ENCODE measurements around the gene ZFPM1. TPM values are rescaled to one million over a fixed set of nuclear protein-coding genes. Genes with fewer than 3 reads are reported as not detected.

ZFPM1 gene
- total RNA-seq, 4 donors from 2014 or later: 0.40 to 1.4 (median 0.59) TPM

- ATAC-seq: no peak
- 0% methylated on average over 1 of the region's 68 CpGs; no CpG with 5 or more reads in 1 of the 2 donors for WGBS, 2 donors (ENCODE audit: low coverage in 1 of 2)
Measured at GRCh38 chr16:88455610-88456355, 2.7 kb downstream of the ZFPM1 start.

GRCh38 chr16:88456356-88457292 lies 3.5 kb downstream of the ZFPM1 start:
- H3K4me3 ChIP-seq: peak overlapping the region in 1 of 2 donors; percentile 61
- no peak for ATAC-seq
- no peaks in the 10 kb centered on the region for H3K9me3 ChIP-seq
- TF ChIP-seq POLR2AphosphoS5 (IDR thresholded peaks at IDR 0.05) (no peak), EP300 (IDR thresholded peaks at IDR 0.05) (no peak), POLR2A (IDR thresholded peaks at IDR 0.05) (no peak)
- TF ChIP-seq, protein P1, sequence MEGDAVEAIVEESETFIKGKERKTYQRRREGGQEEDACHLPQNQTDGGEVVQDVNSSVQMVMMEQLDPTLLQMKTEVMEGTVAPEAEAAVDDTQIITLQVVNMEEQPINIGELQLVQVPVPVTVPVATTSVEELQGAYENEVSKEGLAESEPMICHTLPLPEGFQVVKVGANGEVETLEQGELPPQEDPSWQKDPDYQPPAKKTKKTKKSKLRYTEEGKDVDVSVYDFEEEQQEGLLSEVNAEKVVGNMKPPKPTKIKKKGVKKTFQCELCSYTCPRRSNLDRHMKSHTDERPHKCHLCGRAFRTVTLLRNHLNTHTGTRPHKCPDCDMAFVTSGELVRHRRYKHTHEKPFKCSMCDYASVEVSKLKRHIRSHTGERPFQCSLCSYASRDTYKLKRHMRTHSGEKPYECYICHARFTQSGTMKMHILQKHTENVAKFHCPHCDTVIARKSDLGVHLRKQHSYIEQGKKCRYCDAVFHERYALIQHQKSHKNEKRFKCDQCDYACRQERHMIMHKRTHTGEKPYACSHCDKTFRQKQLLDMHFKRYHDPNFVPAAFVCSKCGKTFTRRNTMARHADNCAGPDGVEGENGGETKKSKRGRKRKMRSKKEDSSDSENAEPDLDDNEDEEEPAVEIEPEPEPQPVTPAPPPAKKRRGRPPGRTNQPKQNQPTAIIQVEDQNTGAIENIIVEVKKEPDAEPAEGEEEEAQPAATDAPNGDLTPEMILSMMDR (IDR thresholded peaks at IDR 0.05): no peak
- H3K36me3 ChIP-seq: no peaks in the 10 kb centered on the region
- peaks cover 75% of the 10 kb centered on the region for H3K27me3 ChIP-seq
- H3K27ac ChIP-seq: no peak overlapping the region
- 88% methylated on average over 4 of the region's 14 CpGs; no CpG with 5 or more reads in 1 of the 2 donors for WGBS, 2 donors (ENCODE audit: low coverage in 1 of 2)
- H3K4me1 ChIP-seq: peaks cover 0 to 44% (median 29%) of the 10 kb centered on the region in 3 donors

More at GRCh38 chr16:88455610-88456355, 2.7 kb downstream of the ZFPM1 start:
- peaks cover 0 to 43% (median 29%) of the 10 kb centered on the region in 3 donors for H3K4me1 ChIP-seq
- H3K4me3 ChIP-seq: peak overlapping the region; percentile 25 to 61
- TF ChIP-seq EP300 (IDR thresholded peaks at IDR 0.05) (no peak), POLR2AphosphoS5 (IDR thresholded peaks at IDR 0.05) (no peak), POLR2A (IDR thresholded peaks at IDR 0.05) (no peak)
- TF ChIP-seq, protein P1 (IDR thresholded peaks at IDR 0.05): no peak
- no peaks in the 10 kb centered on the region for H3K9me3 ChIP-seq
- no peaks in the 10 kb centered on the region for H3K36me3 ChIP-seq
- H3K27ac ChIP-seq: peak overlapping the region in 3 of 4 donors; percentile 24 to 68 (median 46)
- H3K27me3 ChIP-seq: peaks cover 66% of the 10 kb centered on the region

DNA sequence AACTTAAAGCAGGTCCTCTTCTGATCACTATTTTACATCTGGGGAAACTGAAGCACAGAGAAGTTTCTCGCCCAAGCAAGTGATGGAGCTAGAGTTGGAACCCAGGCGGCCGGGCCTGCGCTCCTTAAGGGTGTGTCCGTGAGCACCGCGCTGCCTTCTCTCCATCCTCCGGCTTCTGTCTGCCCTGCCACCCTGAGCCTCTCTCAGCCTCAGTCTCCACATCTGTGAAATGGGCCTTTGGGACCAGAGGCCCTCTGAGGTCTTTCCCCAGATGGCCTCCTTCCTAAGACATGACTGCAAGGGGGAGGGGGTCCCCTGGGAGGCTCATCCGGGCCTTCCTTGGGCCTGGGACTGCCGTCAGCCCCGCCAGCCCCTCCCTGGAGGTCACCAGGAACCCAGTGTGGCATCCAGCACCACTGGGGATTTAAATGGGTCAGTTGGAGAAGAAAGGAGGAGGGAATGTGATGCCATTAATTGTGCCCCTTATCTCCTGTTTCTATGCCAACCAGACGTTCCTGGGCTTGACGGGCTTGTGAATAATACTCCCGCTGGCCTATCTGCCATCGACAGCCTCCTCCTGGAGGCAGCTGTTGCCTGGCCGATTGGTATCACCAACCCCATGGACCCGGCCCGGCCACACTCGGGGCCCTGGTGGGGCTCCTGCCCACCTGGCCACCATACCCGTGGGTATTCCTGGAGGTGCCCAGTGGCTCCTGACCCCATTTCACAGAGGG lies 5.1 kb downstream of the ZFPM1 start:
- Histone ChIP-seq H3K36me3 (no peaks in the 10 kb centered on the region), H3K9me3 (no peaks in the 10 kb centered on the region), H3K4me3 (no peak overlapping the region), H3K4me1 (peaks cover 0 to 39% (median 23%) of the 10 kb centered on the region in 3 donors), H3K27ac (no peak overlapping the region), H3K27me3 (peaks cover 89% of the 10 kb centered on the region)
- no peak for ATAC-seq
- TF ChIP-seq, protein P1 (IDR thresholded peaks at IDR 0.05): no peak
- no peak for TF ChIP-seq POLR2AphosphoS5 (IDR thresholded peaks at IDR 0.05)
- TF ChIP-seq POLR2A (IDR thresholded peaks at IDR 0.05): no peak
- TF ChIP-seq EP300 (IDR thresholded peaks at IDR 0.05): no peak
- no CpG with 5 or more reads among the region's 20 CpGs for WGBS, 2 donors (ENCODE audit: low coverage in 1 of 2)

DNA sequence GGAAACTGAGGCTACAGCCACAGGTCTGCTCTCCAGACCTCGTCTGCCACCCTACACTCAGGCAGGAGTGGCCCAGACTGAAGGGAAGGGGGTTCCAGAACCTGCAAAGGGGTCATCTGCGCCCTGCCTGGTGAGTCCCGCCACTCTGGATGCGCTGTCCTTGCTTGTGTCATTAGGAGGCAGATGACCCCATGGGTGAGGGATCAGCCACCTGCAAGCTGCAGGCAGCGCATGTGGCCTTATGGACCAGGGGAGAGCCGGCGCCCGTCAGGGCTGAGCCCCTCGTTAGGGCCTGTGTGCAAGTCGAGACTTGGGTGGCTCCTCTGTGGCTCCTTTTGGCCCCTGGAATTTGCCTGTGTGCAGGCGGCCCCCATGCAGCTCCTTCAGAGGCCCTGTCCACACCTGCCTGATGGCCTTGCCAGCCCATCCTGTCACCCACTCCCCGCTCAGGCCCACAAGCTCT lies 5.7 kb downstream of the ZFPM1 start:
- WGBS, 2 donors (ENCODE audit: low coverage in 1 of 2): 91% methylated on average over 9 of the region's 12 CpGs; no CpG with 5 or more reads in 1 of the 2 donors
- no peak overlapping the region for H3K4me3 ChIP-seq
- no peak for ATAC-seq
- H3K9me3 ChIP-seq: no peaks in the 10 kb centered on the region
- H3K36me3 ChIP-seq: no peaks in the 10 kb centered on the region
- TF ChIP-seq, protein P1 (IDR thresholded peaks at IDR 0.05): no peak
- TF ChIP-seq POLR2A (IDR thresholded peaks at IDR 0.05) (no peak), POLR2AphosphoS5 (IDR thresholded peaks at IDR 0.05) (no peak), EP300 (IDR thresholded peaks at IDR 0.05) (no peak)
- H3K27me3 ChIP-seq: peaks cover 94% of the 10 kb centered on the region
- H3K4me1 ChIP-seq: peaks cover 0 to 36% (median 22%) of the 10 kb centered on the region in 3 donors
- no peak overlapping the region for H3K27ac ChIP-seq
